ENCODE results near the gene FEN1.

GRCh38 chr11:61814247-61814957 is 21.7 kb downstream of the FEN1 start:
- TF ChIP-seq EZH2 (IDR thresholded peaks at IDR 0.05; ENCODE audit: borderline replicate concordance, insufficient read depth, low read depth, low read length, poor library complexity, severe bottlenecking) (no peak), CTCF (IDR thresholded peaks at IDR 0.05) (no peak)

Data from B cell (primary cell).